ENCODE results near the gene BGN. TPM values are rescaled to one million over a fixed set of nuclear protein-coding genes. Genes with fewer than 3 reads are reported as not detected.

BGN gene
- total and polyA plus RNA-seq, 10 of the 15 experiments (the other 5 are each of a cell fraction or from before 2014, with no cell fraction given), result 0.06 to 0.18 (median 0.12) TPM; not detected in 7

- WGBS (ENCODE audit: insufficient coverage, insufficient replicate concordance, low lambda C conversion rate, missing lambda C conversion rate), result 70% methylated on average over 8 of the region's 9 CpGs
- ChIA-PET SMC1A (ENCODE audit: uncharacterized antibody, unreplicated experiment) (no interaction called here), POLR2A (no interaction called here), RAD21 (ENCODE audit: unreplicated experiment) (no interaction called here), CTCF (no interaction called here)
- DNase-seq (ENCODE audit: low read depth, low spot score), result no peak
- no peaks in the 10 kb centered on the region; the same call in 2 of the 3 replicates for H3K9me3 ChIP-seq (replicated peaks; ENCODE audit: control insufficient read depth, insufficient read depth, low read length)
- no peak overlapping the region for H2AFZ ChIP-seq (ENCODE audit: control insufficient read depth, low read depth, low read length)
- H4K20me1 ChIP-seq (ENCODE audit: control insufficient read depth, insufficient read depth), result no peaks in the 10 kb centered on the region
- no peak overlapping the region for H3K27ac ChIP-seq (ENCODE audit: control insufficient read depth, insufficient read depth)
- H3K4me1 ChIP-seq (ENCODE audit: control insufficient read depth, insufficient read depth, low read length), result no peaks in the 10 kb centered on the region
- H3K9ac ChIP-seq (ENCODE audit: control insufficient read depth, insufficient read depth, low read length), result no peak overlapping the region
- TF ChIP-seq ZNF24 (IDR thresholded peaks at IDR 0.05) (no peak), SMAD5 (IDR thresholded peaks at IDR 0.05; ENCODE audit: low read depth) (no peak), BMI1 (IDR thresholded peaks at IDR 0.05; ENCODE audit: borderline replicate concordance) (no peak), HDGF (IDR thresholded peaks at IDR 0.05) (no peak), KAT2A (conservative IDR thresholded peaks at IDR 0.05; ENCODE audit: control insufficient read depth, low read depth, low read length) (no peak), LARP7 (IDR thresholded peaks at IDR 0.05) (no peak), SUZ12 (IDR thresholded peaks at IDR 0.05; ENCODE audit: unreplicated experiment) (no peak), CHD2 (IDR thresholded peaks at IDR 0.05; ENCODE audit: borderline replicate concordance, low read depth, low read length) (no peak), IRF5 (IDR thresholded peaks at IDR 0.05; ENCODE audit: borderline replicate concordance) (no peak), BRCA1 (IDR thresholded peaks at IDR 0.05; ENCODE audit: low read depth, low read length) (no peak), FOXK2 (IDR thresholded peaks at IDR 0.05) (no peak), TAF1 (IDR thresholded peaks at IDR 0.05; ENCODE audit: borderline replicate concordance, low read depth, low read length) (no peak)
- no peak overlapping the region for H3K4me3 ChIP-seq
- in situ Hi-C loops (cut with MboI), result no loop called here
- no peaks in the 10 kb centered on the region for H3K79me2 ChIP-seq (ENCODE audit: control insufficient read depth, insufficient read depth, low read length)
- no peak for FAIRE-seq
- no peaks in the 10 kb centered on the region for H3K27me3 ChIP-seq (replicated peaks in 1 of 2; ENCODE audit: control insufficient read depth in 2 of 2, insufficient read depth in 2 of 2, low read length in 1 of 2)
- no TSS peak for BruUV-seq (replicated peaks)
- intact Hi-C loops (cut with micrococcal nuclease; ENCODE audit: unreplicated experiment), result no loop called here
- no peak for ATAC-seq
- H3K4me2 ChIP-seq (ENCODE audit: control insufficient read depth, insufficient read depth), result no peak overlapping the region
- no peaks in the 10 kb centered on the region for H3K36me3 ChIP-seq (ENCODE audit: control insufficient read depth in 2 of 2, insufficient read depth in 2 of 2, low read length in 1 of 2)
Observed at GRCh38 chrX:153514259-153514658, 19.5 kb downstream of the BGN start.

Data from GM12878 (cell line).